Chondrocyte (in vitro differentiated cells): ENCODE measurements around the gene ELFN2. TPM values are rescaled to one million over a fixed set of nuclear protein-coding genes. Genes with fewer than 3 reads are reported as not detected.

Source experiments
- DNase-seq: peaks from one replicate; pipeline ENCODE4 v3.0.0; 2021; ENCODE audit warnings: mixed read lengths, low spot score
- H3K27ac Mint-ChIP-seq: one replicate; pipeline ENCODE4 v1.8.0; 2021; ENCODE audit warnings: mild to moderate bottlenecking, moderate library complexity, mixed read lengths; ENCODE audit not compliant: unreplicated experiment
- H3K27me3 Mint-ChIP-seq: 2 replicates; pipeline ENCODE4 v1.8.0; 2021; ENCODE audit warnings: low read depth, mixed read lengths
- H3K36me3 Mint-ChIP-seq: 2 replicates; pipeline ENCODE4 v1.8.0; 2021; ENCODE audit warnings: low read depth, mixed read lengths
- H3K4me1 Mint-ChIP-seq: 2 replicates; pipeline ENCODE4 v1.8.0; 2021; ENCODE audit warnings: low read depth, mild to moderate bottlenecking, mixed read lengths
- H3K4me3 Mint-ChIP-seq: one replicate; pipeline ENCODE4 v1.8.0; 2021; ENCODE audit warnings: mild to moderate bottlenecking, moderate library complexity, mixed read lengths; ENCODE audit not compliant: unreplicated experiment
- H3K9me3 Mint-ChIP-seq: 2 replicates; pipeline ENCODE4 v1.8.0; 2021; ENCODE audit warnings: low read depth, mixed read lengths
- CTCF ChIP-seq: fragments of 200-600 bp; sonication (generic); IDR thresholded peaks from 2 replicates; pipeline ENCODE4 v1.5.0; 2021; ENCODE audit warnings: antibody characterized with exemption, mild to moderate bottlenecking, moderate library complexity
- total RNA-seq: library from RNA; stranded (reverse); gene quantifications from 3 replicates; pipeline ENCODE4 v1.2.1, GENCODE V29; 2021

ELFN2 gene
- total RNA-seq, 1 donor from 2014 or later: 0.65 TPM

GRCh38 chr22:37351232-37351631 is 76.0 kb downstream of the ELFN2 start:
- TF ChIP-seq CTCF: no peak
- no peak for DNase-seq
- Mint-ChIP-seq H3K9me3 (no peaks in the 10 kb centered on the region), H3K4me3 (no peak overlapping the region), H3K36me3 (no peaks in the 10 kb centered on the region), H3K4me1 (no peaks in the 10 kb centered on the region), H3K27ac (no peak overlapping the region), H3K27me3 (peaks cover 23% of the 10 kb centered on the region)

- Mint-ChIP-seq H3K4me3 (no peak overlapping the region), H3K27ac (no peak overlapping the region)
- no peak for TF ChIP-seq CTCF
Measured at GRCh38 chr22:37349043-37349814, 78.0 kb downstream of the ELFN2 start.

GRCh38 chr22:37346505-37346895 is 80.8 kb downstream of the ELFN2 start:
- TF ChIP-seq CTCF: no peak
- no peaks in the 10 kb centered on the region for H3K36me3 Mint-ChIP-seq

More at GRCh38 chr22:37349043-37349814, 78.0 kb downstream of the ELFN2 start:
- no peaks in the 10 kb centered on the region for H3K9me3 Mint-ChIP-seq
- no peak for DNase-seq
- peaks cover 17% of the 10 kb centered on the region for H3K27me3 Mint-ChIP-seq
- H3K36me3 Mint-ChIP-seq: no peaks in the 10 kb centered on the region
- H3K4me1 Mint-ChIP-seq: peaks cover 4% of the 10 kb centered on the region

GRCh38 chr22:37345863-37346504 is 81.3 kb downstream of the ELFN2 start:
- Mint-ChIP-seq H3K4me3 (no peak overlapping the region), H3K9me3 (no peaks in the 10 kb centered on the region), H3K27me3 (peaks cover 12% of the 10 kb centered on the region), H3K4me1 (peaks cover 4% of the 10 kb centered on the region), H3K36me3 (no peaks in the 10 kb centered on the region), H3K27ac (no peak overlapping the region)
- no peak for TF ChIP-seq CTCF
- no peak for DNase-seq

More at GRCh38 chr22:37346505-37346895, 80.8 kb downstream of the ELFN2 start:
- H3K27ac Mint-ChIP-seq: no peak overlapping the region
- peaks cover 7% of the 10 kb centered on the region for H3K27me3 Mint-ChIP-seq
- no peak for DNase-seq
- H3K4me1 Mint-ChIP-seq: peaks cover 4% of the 10 kb centered on the region
- H3K4me3 Mint-ChIP-seq: no peak overlapping the region
- H3K9me3 Mint-ChIP-seq: no peaks in the 10 kb centered on the region

GRCh38 chr22:37344735-37345449 is 82.4 kb downstream of the ELFN2 start:
- no peak for DNase-seq
- no peak for TF ChIP-seq CTCF
- Mint-ChIP-seq H3K4me1 (peaks cover 4% of the 10 kb centered on the region), H3K27ac (no peak overlapping the region), H3K9me3 (no peaks in the 10 kb centered on the region), H3K36me3 (no peaks in the 10 kb centered on the region), H3K4me3 (no peak overlapping the region), H3K27me3 (peaks cover 21% of the 10 kb centered on the region)
